GM12891 (cell line): Measurements from ENCODE around the gene SUCLA2.

Experiments used
- POLR2A ChIP-seq: IDR thresholded peaks from 2 replicates; pipeline ENCODE4 v1.6.1; 2011; ENCODE audit warnings: low read depth, low read length, control low read depth
- POLR2AphosphoS5 ChIP-seq: IDR thresholded peaks from 2 replicates; pipeline ENCODE4 v1.6.1; 2011; ENCODE audit warnings: low read depth, low read length, control low read depth
- SPI1 ChIP-seq: IDR thresholded peaks from 2 replicates; pipeline ENCODE4 v1.6.1; 2011; ENCODE audit warnings: low read depth, low read length, control low read depth

- TF ChIP-seq POLR2A: no peak
- TF ChIP-seq SPI1: no peak
- TF ChIP-seq POLR2AphosphoS5: no peak
These were observed 5.3 kb upstream of the SUCLA2 start for GRCh38 chr13:48006396-48006795.
